DOHH2 (cell line): ENCODE results near the gene VPS4A.

Experiments used
- H3F3A ChIP-seq: fragments of 200-600 bp; sonication (generic), shearing (Covaris generic); 2 replicates; pipeline ENCODE4 v1.6.0; 2016; ENCODE audit warnings: antibody characterized with exemption, mild to moderate bottlenecking; ENCODE audit not compliant: control insufficient read depth, insufficient read depth
- H3K27ac ChIP-seq: fragments of 200-600 bp; sonication (generic); 2 replicates; pipeline ENCODE4 v1.5.1; 2014; ENCODE audit warnings: low read depth, mild to moderate bottlenecking, low read length, moderate library complexity
- H3K27me3 ChIP-seq: fragments of 200-600 bp; sonication (generic); 2 replicates; pipeline ENCODE4 v1.6.1; 2014; ENCODE audit warnings: mild to moderate bottlenecking, low read length, mixed read lengths; ENCODE audit not compliant: control insufficient read depth
- H3K36me3 ChIP-seq: fragments of 200-600 bp; sonication (generic); 2 replicates; pipeline ENCODE4 v1.6.1; 2014; ENCODE audit warnings: mild to moderate bottlenecking, low read length, moderate library complexity, mixed read lengths; ENCODE audit not compliant: control insufficient read depth
- H3K4me1 ChIP-seq: fragments of 200-600 bp; sonication (generic); 2 replicates; pipeline ENCODE4 v1.6.1; 2014; ENCODE audit warnings: mild to moderate bottlenecking, low read length, mixed read lengths; ENCODE audit not compliant: control insufficient read depth
- H3K4me2 ChIP-seq: fragments of 200-600 bp; sonication (generic); 2 replicates; pipeline ENCODE4 v1.6.0; 2014; ENCODE audit warnings: mild to moderate bottlenecking, low read length, moderate library complexity
- H3K4me3 ChIP-seq: fragments of 200-600 bp; sonication (generic); 2 replicates; pipeline ENCODE4 v1.5.1; 2014; ENCODE audit warnings: mild to moderate bottlenecking, low read length, mixed read lengths
- H3K79me2 ChIP-seq: fragments of 200-600 bp; sonication (generic); 2 replicates; pipeline ENCODE4 v1.6.1; 2014; ENCODE audit warnings: mild to moderate bottlenecking, low read length, mixed read lengths; ENCODE audit not compliant: control insufficient read depth
- H3K9me2 ChIP-seq: fragments of 200-600 bp; sonication (generic); replicated peaks from 2 replicates; pipeline ENCODE4 v1.6.1; 2014; ENCODE audit warnings: mild to moderate bottlenecking, low read length, mixed read lengths; ENCODE audit not compliant: control insufficient read depth
- H3K9me3 ChIP-seq: fragments of 200-600 bp; sonication (generic); 2 replicates; pipeline ENCODE4 v1.6.1; 2014; ENCODE audit warnings: antibody characterized with exemption, low read length, mixed read lengths; ENCODE audit not compliant: control insufficient read depth, insufficient read depth
- H4K20me1 ChIP-seq: fragments of 200-600 bp; sonication (generic); 2 replicates; pipeline ENCODE4 v1.6.0; 2014; ENCODE audit warnings: low read depth, mild to moderate bottlenecking, antibody characterized with exemption, low read length, moderate library complexity; ENCODE audit not compliant: control insufficient read depth, insufficient read depth
- CTCF ChIP-seq: fragments of 200-600 bp; sonication (generic); IDR thresholded peaks from one replicate; pipeline ENCODE4 v1.5.1; 2014; ENCODE audit warnings: antibody characterized with exemption, mild to moderate bottlenecking, low read depth, low read length; ENCODE audit not compliant: poor library complexity, severe bottlenecking
- EZH2phosphoT487 ChIP-seq: fragments of 200-600 bp; sonication (generic); IDR thresholded peaks from 2 replicates; pipeline ENCODE4 v1.6.1; 2017; ENCODE audit warnings: borderline replicate concordance, mild to moderate bottlenecking, antibody characterized with exemption, low read length, moderate library complexity, mixed read lengths

The VPS4A gene

GRCh38 chr16:69334696-69335095, 23.5 kb downstream of the VPS4A start:
- peaks cover 9% of the 10 kb centered on the region for H3F3A ChIP-seq
- no peaks in the 10 kb centered on the region for H3K9me3 ChIP-seq
- peaks cover 56% of the 10 kb centered on the region for H3K36me3 ChIP-seq
- H3K27ac ChIP-seq: no peak overlapping the region
- no peaks in the 10 kb centered on the region for H4K20me1 ChIP-seq
- H3K79me2 ChIP-seq: peaks cover 53% of the 10 kb centered on the region
- H3K9me2 ChIP-seq: no peaks in the 10 kb centered on the region
- TF ChIP-seq EZH2phosphoT487: no peak
- TF ChIP-seq CTCF: no peak
- peaks cover 20% of the 10 kb centered on the region for H3K4me1 ChIP-seq
- H3K4me2 ChIP-seq: no peak overlapping the region
- no peak overlapping the region for H3K4me3 ChIP-seq
- no peaks in the 10 kb centered on the region for H3K27me3 ChIP-seq

GRCh38 chr16:69338557-69339288, 27.6 kb downstream of the VPS4A start:
- peaks cover 28% of the 10 kb centered on the region for H3K4me1 ChIP-seq
- H3K9me2 ChIP-seq: no peaks in the 10 kb centered on the region
- H3K27ac ChIP-seq: peak overlapping the region; percentile 70
- H3K9me3 ChIP-seq: no peaks in the 10 kb centered on the region
- H3K36me3 ChIP-seq: peaks cover 66% of the 10 kb centered on the region
- no peaks in the 10 kb centered on the region for H4K20me1 ChIP-seq
- H3K79me2 ChIP-seq: peaks cover 61% of the 10 kb centered on the region
- peak overlapping the region; percentile 91 for H3K4me3 ChIP-seq
- H3K27me3 ChIP-seq: no peaks in the 10 kb centered on the region
- H3K4me2 ChIP-seq: peak overlapping the region; percentile 87
- H3F3A ChIP-seq: peaks cover 8% of the 10 kb centered on the region
- no peak for TF ChIP-seq EZH2phosphoT487
- no peak for TF ChIP-seq CTCF

GRCh38 chr16:69339289-69340094, 28.3 kb downstream of the VPS4A start, which contains the start of the genes COG8 and NIP7:
Gene COG8 (minus strand): TSS chr16:69339564. CDS start chr16:69339552, 12 bp downstream.
Gene NIP7 (plus strand): TSS chr16:69339772. CDS start chr16:69339830, 58 bp downstream.
- peaks cover 28% of the 10 kb centered on the region for H3K4me1 ChIP-seq
- no peaks in the 10 kb centered on the region for H3K9me2 ChIP-seq
- peaks cover 66% of the 10 kb centered on the region for H3K36me3 ChIP-seq
- H3K9me3 ChIP-seq: no peaks in the 10 kb centered on the region
- H3K4me2 ChIP-seq: peak within 1 kb of the TSS; percentile 87
- peak within 1 kb of the TSS; percentile 91 for H3K4me3 ChIP-seq
- H4K20me1 ChIP-seq: no peaks in the 10 kb centered on the region
- H3K79me2 ChIP-seq: peaks cover 62% of the 10 kb centered on the region
- H3F3A ChIP-seq: peaks cover 8% of the 10 kb centered on the region
- TF ChIP-seq CTCF: peak; percentile 78
- TF ChIP-seq EZH2phosphoT487: no peak
- peak within 1 kb of the TSS; percentile 70 for H3K27ac ChIP-seq
- H3K27me3 ChIP-seq: no peaks in the 10 kb centered on the region
